ENCODE data around the gene MRPS26.

- TF ChIP-seq POLR2AphosphoS5 (IDR thresholded peaks at IDR 0.05; ENCODE audit: borderline replicate concordance, low read depth, low read length) (no peak), EZH2 (IDR thresholded peaks at IDR 0.05) (no peak), FOXP2 (optimal IDR thresholded peaks at IDR 0.05; ENCODE audit: control extremely low read depth, extremely low read length, insufficient read depth) (no peak)
These were observed 38.6 kb downstream of the MRPS26 start, which contains the start of gene AVP for GRCh38 chr20:3084283-3084985.

Data from SK-N-MC (cell line).